Neural progenitor cell (in vitro differentiated cells): ENCODE data around the gene CHD9NB. TPM values are rescaled to one million over a fixed set of nuclear protein-coding genes. Genes with fewer than 3 reads are reported as not detected.

Experiments used
- DNase-seq: peaks from one replicate; pipeline ENCODE4 v3.0.0-alpha.2; 2016; ENCODE audit warnings: low spot score
- H2AFZ ChIP-seq: fragments of 200-600 bp; sonication (generic); replicated peaks from 2 replicates; pipeline ENCODE4 v1.6.1; 2016; ENCODE audit warnings: antibody characterized with exemption
- H3F3A ChIP-seq: fragments of 200-600 bp; sonication (generic); 2 replicates; pipeline ENCODE4 v1.6.1; 2016; ENCODE audit warnings: antibody characterized with exemption, low read depth
- H3K27ac ChIP-seq: fragments of 200-600 bp; sonication (generic); 2 replicates; pipeline ENCODE4 v1.5.1; 2016; ENCODE audit warnings: mild to moderate bottlenecking
- H3K27me3 ChIP-seq: fragments of 200-600 bp; sonication (generic); 2 replicates; pipeline ENCODE4 v1.6.1; 2016; ENCODE audit warnings: mild to moderate bottlenecking, moderate library complexity
- H3K36me3 ChIP-seq: fragments of 200-600 bp; sonication (generic); 2 replicates; pipeline ENCODE4 v1.5.1; 2016
- H3K4me1 ChIP-seq: fragments of 200-600 bp; sonication (generic); 2 replicates; pipeline ENCODE4 v1.6.1; 2016; ENCODE audit warnings: mixed run types
- H3K4me2 ChIP-seq: fragments of 200-600 bp; sonication (generic); 2 replicates; pipeline ENCODE4 v1.6.1; 2016
- H3K4me3 ChIP-seq: fragments of 200-600 bp; sonication (generic); 2 replicates; pipeline ENCODE4 v1.5.1; 2016
- H3K79me2 ChIP-seq: fragments of 200-600 bp; sonication (generic); 2 replicates; pipeline ENCODE4 v1.6.1; 2016; ENCODE audit warnings: low read depth
- H3K9ac ChIP-seq: fragments of 200-600 bp; sonication (generic); 2 replicates; pipeline ENCODE4 v1.6.1; 2016
- H3K9me3 ChIP-seq: fragments of 200-600 bp; sonication (generic); 2 replicates; pipeline ENCODE4 v1.5.1; 2016; ENCODE audit warnings: low read depth
- H4K20me1 ChIP-seq: fragments of 200-600 bp; sonication (generic); 2 replicates; pipeline ENCODE4 v1.6.1; 2016; ENCODE audit warnings: low read depth
- H3K27ac Mint-ChIP-seq: 3 replicates; pipeline ENCODE4 v1.8.0; 2021; ENCODE audit warnings: mixed read lengths
- H3K27me3 Mint-ChIP-seq: 2 replicates; pipeline ENCODE4 v1.8.0; 2022; ENCODE audit warnings: low read depth, mild to moderate bottlenecking, inconsistent platforms, moderate library complexity, mixed read lengths; ENCODE audit not compliant: insufficient read depth
- H3K36me3 Mint-ChIP-seq: 3 replicates; pipeline ENCODE4 v1.8.0; 2021; ENCODE audit warnings: mixed read lengths
- H3K4me1 Mint-ChIP-seq: 3 replicates; pipeline ENCODE4 v1.8.0; 2021; ENCODE audit warnings: mixed read lengths
- H3K4me3 Mint-ChIP-seq: 3 replicates; pipeline ENCODE4 v1.8.0; 2021; ENCODE audit warnings: mild to moderate bottlenecking, moderate library complexity, mixed read lengths
- H3K9me3 Mint-ChIP-seq: 3 replicates; pipeline ENCODE4 v1.8.0; 2020; ENCODE audit warnings: mixed read lengths
- EZH2 ChIP-seq: fragments of 200-600 bp; sonication (generic); IDR thresholded peaks from 2 replicates; pipeline ENCODE4 v1.6.1; 2017; ENCODE audit warnings: antibody characterized with exemption, mild to moderate bottlenecking, moderate library complexity
- EZH2phosphoT487 ChIP-seq: fragments of 200-600 bp; sonication (generic); IDR thresholded peaks from 2 replicates; pipeline ENCODE4 v1.6.1; 2017; ENCODE audit warnings: antibody characterized with exemption
- total RNA-seq: library from RNA; depleted of rRNA; stranded (reverse); fragments of >200 nt; gene quantifications from 2 replicates; pipeline ENCODE4 v1.2.3, GENCODE V29; 2015; ENCODE audit warnings: low replicate concordance
- TF ChIP-seq, protein P1 (sequence below): fragments of 200-600 bp; sonication (generic); IDR thresholded peaks from 2 replicates; pipeline ENCODE4 v1.5.1; 2017; ENCODE audit warnings: antibody characterized with exemption, mild to moderate bottlenecking

CHD9NB gene
- total RNA-seq, 1 donor from 2014 or later = 4.1 TPM

DNA sequence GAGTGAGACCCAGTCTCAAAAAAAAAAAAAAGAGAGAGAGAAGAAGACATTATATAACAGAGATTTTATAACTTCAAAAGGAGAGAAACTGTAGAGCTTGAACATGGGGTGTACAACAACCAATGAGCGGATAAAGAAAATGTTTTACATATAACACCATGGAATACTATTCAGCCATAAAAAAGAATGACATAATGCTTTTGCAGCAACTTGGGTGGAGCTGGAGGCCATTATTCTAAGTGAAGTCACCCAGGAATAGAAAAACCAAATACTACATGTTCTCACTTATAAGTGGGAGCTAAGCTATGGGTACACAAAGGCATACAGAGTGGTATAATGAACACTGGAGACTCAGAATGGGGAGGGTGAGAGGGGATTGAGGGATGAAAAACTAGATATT lies 61.1 kb downstream of the CHD9NB start:
- H3K4me3 ChIP-seq = no peak overlapping the region
- H2AFZ ChIP-seq = no peak overlapping the region
- H3K27ac Mint-ChIP-seq = no peak overlapping the region
- H3K79me2 ChIP-seq = no peaks in the 10 kb centered on the region
- no peak overlapping the region for H3K4me2 ChIP-seq
- no peaks in the 10 kb centered on the region for H3K9me3 ChIP-seq
- H3F3A ChIP-seq = no peaks in the 10 kb centered on the region
- no peaks in the 10 kb centered on the region for H3K27me3 ChIP-seq
- TF ChIP-seq, protein P1, sequence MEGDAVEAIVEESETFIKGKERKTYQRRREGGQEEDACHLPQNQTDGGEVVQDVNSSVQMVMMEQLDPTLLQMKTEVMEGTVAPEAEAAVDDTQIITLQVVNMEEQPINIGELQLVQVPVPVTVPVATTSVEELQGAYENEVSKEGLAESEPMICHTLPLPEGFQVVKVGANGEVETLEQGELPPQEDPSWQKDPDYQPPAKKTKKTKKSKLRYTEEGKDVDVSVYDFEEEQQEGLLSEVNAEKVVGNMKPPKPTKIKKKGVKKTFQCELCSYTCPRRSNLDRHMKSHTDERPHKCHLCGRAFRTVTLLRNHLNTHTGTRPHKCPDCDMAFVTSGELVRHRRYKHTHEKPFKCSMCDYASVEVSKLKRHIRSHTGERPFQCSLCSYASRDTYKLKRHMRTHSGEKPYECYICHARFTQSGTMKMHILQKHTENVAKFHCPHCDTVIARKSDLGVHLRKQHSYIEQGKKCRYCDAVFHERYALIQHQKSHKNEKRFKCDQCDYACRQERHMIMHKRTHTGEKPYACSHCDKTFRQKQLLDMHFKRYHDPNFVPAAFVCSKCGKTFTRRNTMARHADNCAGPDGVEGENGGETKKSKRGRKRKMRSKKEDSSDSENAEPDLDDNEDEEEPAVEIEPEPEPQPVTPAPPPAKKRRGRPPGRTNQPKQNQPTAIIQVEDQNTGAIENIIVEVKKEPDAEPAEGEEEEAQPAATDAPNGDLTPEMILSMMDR = no peak
- TF ChIP-seq EZH2 (no peak), EZH2phosphoT487 (no peak)
- H3K4me1 Mint-ChIP-seq = peaks cover 5% of the 10 kb centered on the region
- H3K4me1 ChIP-seq = no peaks in the 10 kb centered on the region
- H3K4me3 Mint-ChIP-seq = no peak overlapping the region
- no peaks in the 10 kb centered on the region for H4K20me1 ChIP-seq
- H3K36me3 Mint-ChIP-seq = no peaks in the 10 kb centered on the region
- H3K27me3 Mint-ChIP-seq = no peaks in the 10 kb centered on the region
- H3K36me3 ChIP-seq = no peaks in the 10 kb centered on the region
- no peaks in the 10 kb centered on the region for H3K9me3 Mint-ChIP-seq
- no peak overlapping the region for H3K27ac ChIP-seq
- H3K9ac ChIP-seq = no peak overlapping the region
- no peak for DNase-seq

Other genes with a start within 250 kb of the CHD9NB start
- 52.7 and 86.0 TPM in 2 replicates for gene CHD9, start 2.1 kb upstream of the CHD9NB start, total RNA-seq